ENCODE results near the gene UGGT2. TPM values are rescaled to one million over a fixed set of nuclear protein-coding genes. Genes with fewer than 3 reads are reported as not detected.

Gene UGGT2
- total and polyA plus RNA-seq, 2 donors (not counting 1 experiment from before 2014, with no cell fraction given), result 0.39 to 6.7 TPM

- Histone ChIP-seq H3K79me2 (ENCODE audit: control insufficient read depth, insufficient read depth, low read length) (no peaks in the 10 kb centered on the region), H3K27ac (ENCODE audit: low read length in 2 of 2) (no peak overlapping the region), H3K4me2 (replicated peaks; ENCODE audit: low read depth, low read length, poor library complexity, severe bottlenecking) (no peak overlapping the region), H3K4me1 (ENCODE audit: control insufficient read depth in 2 of 2, insufficient read depth in 2 of 2, low read length in 2 of 2) (no peaks in the 10 kb centered on the region), H2AFZ (ENCODE audit: insufficient read depth, low read depth, low read length, poor library complexity, severe bottlenecking) (no peak overlapping the region), H3K9ac (ENCODE audit: low read length) (no peak overlapping the region), H3K36me3 (replicated peaks in 1 of 2; ENCODE audit: control extremely low read depth in 1 of 2, control insufficient read depth in 1 of 2, extremely low read depth in 1 of 2, insufficient read depth in 2 of 2, low read length in 1 of 2) (no peaks in the 10 kb centered on the region), H3K9me3 (ENCODE audit: control extremely low read depth in 1 of 3, control insufficient read depth in 2 of 3, insufficient read depth in 1 of 3, low read length in 2 of 3) (no peaks in the 10 kb centered on the region), H3K4me3 (ENCODE audit: control extremely low read depth in 1 of 5, extremely low read depth in 1 of 5, insufficient read depth in 1 of 5, low read depth in 2 of 5, low read length in 4 of 5) (no peak overlapping the region), H4K20me1 (ENCODE audit: control insufficient read depth, insufficient read depth, low read length, poor library complexity, severe bottlenecking) (no peaks in the 10 kb centered on the region), H3K27me3 (replicated peaks in 1 of 4; ENCODE audit: control extremely low read depth in 1 of 4, control insufficient read depth in 3 of 4, insufficient read depth in 4 of 4, low read length in 3 of 4) (no peaks in the 10 kb centered on the region)
- Mint-ChIP-seq H3K4me1 (no peaks in the 10 kb centered on the region), H3K27me3 (no peaks in the 10 kb centered on the region), H3K9me3 (ENCODE audit: insufficient read depth) (no peaks in the 10 kb centered on the region), H3K4me3 (no peak overlapping the region), H3K27ac (no peak overlapping the region)
- TF ChIP-seq EZH2 (IDR thresholded peaks at IDR 0.05; ENCODE audit: borderline replicate concordance, insufficient read depth, low read depth, low read length, poor library complexity, severe bottlenecking), result no peak
- TF ChIP-seq, protein P1, sequence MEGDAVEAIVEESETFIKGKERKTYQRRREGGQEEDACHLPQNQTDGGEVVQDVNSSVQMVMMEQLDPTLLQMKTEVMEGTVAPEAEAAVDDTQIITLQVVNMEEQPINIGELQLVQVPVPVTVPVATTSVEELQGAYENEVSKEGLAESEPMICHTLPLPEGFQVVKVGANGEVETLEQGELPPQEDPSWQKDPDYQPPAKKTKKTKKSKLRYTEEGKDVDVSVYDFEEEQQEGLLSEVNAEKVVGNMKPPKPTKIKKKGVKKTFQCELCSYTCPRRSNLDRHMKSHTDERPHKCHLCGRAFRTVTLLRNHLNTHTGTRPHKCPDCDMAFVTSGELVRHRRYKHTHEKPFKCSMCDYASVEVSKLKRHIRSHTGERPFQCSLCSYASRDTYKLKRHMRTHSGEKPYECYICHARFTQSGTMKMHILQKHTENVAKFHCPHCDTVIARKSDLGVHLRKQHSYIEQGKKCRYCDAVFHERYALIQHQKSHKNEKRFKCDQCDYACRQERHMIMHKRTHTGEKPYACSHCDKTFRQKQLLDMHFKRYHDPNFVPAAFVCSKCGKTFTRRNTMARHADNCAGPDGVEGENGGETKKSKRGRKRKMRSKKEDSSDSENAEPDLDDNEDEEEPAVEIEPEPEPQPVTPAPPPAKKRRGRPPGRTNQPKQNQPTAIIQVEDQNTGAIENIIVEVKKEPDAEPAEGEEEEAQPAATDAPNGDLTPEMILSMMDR (IDR thresholded peaks at IDR 0.05), result no peak
- ATAC-seq (ENCODE audit: low read depth) (no peak), DNase-seq (no peak)
- POLR2A ChIA-PET, result no interaction called here
- CTCF ChIA-PET, result no interaction called here
- intact Hi-C loops (cut with micrococcal nuclease), result no loop called here
Measured at GRCh38 chr13:96025283-96025682, 27.9 kb downstream of the UGGT2 start.

GRCh38 chr13:96020931-96021330 lies 32.3 kb downstream of the UGGT2 start:
- no peak overlapping the region for H3K4me3 Mint-ChIP-seq
- TF ChIP-seq, protein P1 (IDR thresholded peaks at IDR 0.05), result no peak
- TF ChIP-seq EZH2 (IDR thresholded peaks at IDR 0.05; ENCODE audit: borderline replicate concordance, insufficient read depth, low read depth, low read length, poor library complexity, severe bottlenecking), result no peak
- no peaks in the 10 kb centered on the region for H3K36me3 ChIP-seq (replicated peaks in 1 of 2; ENCODE audit: control extremely low read depth in 1 of 2, control insufficient read depth in 1 of 2, extremely low read depth in 1 of 2, insufficient read depth in 2 of 2, low read length in 1 of 2)
- no peak overlapping the region for H3K27ac ChIP-seq (ENCODE audit: low read length in 2 of 2)
- DNase-seq (no peak), ATAC-seq (ENCODE audit: low read depth) (no peak)
- POLR2A ChIA-PET, result no interaction called here
- intact Hi-C loops (cut with micrococcal nuclease), result loop anchor here (5.0 kb wide), 1 partner anchor 796 kb away; no protein-coding TSS in a partner anchor
- H3K27ac Mint-ChIP-seq, result no peak overlapping the region
- H2AFZ ChIP-seq (ENCODE audit: insufficient read depth, low read depth, low read length, poor library complexity, severe bottlenecking), result no peak overlapping the region
- peaks cover 2% of the 10 kb centered on the region for H3K9me3 Mint-ChIP-seq (ENCODE audit: insufficient read depth)
- H3K4me2 ChIP-seq (replicated peaks; ENCODE audit: low read depth, low read length, poor library complexity, severe bottlenecking), result no peak overlapping the region
- no peaks in the 10 kb centered on the region for H3K27me3 Mint-ChIP-seq
- WGBS (ENCODE audit: insufficient coverage), result 100% methylated on average over 1 of the region's 2 CpGs
- no peaks in the 10 kb centered on the region for H3K79me2 ChIP-seq (ENCODE audit: control insufficient read depth, insufficient read depth, low read length)
- no peaks in the 10 kb centered on the region for H4K20me1 ChIP-seq (ENCODE audit: control insufficient read depth, insufficient read depth, low read length, poor library complexity, severe bottlenecking)
- no peaks in the 10 kb centered on the region for H3K4me1 Mint-ChIP-seq
- CTCF ChIA-PET, result interaction anchor here (1.0 to 1.6 kb wide), 3 partner anchors 795 to 938 kb away, joined by 3 to 8 read pairs (median 5); no protein-coding TSS in a partner anchor
- no peaks in the 10 kb centered on the region for H3K4me1 ChIP-seq (ENCODE audit: control insufficient read depth in 2 of 2, insufficient read depth in 2 of 2, low read length in 2 of 2)
- H3K9ac ChIP-seq (ENCODE audit: low read length), result no peak overlapping the region
- peaks cover 0 to 8% (median 0%) of the 10 kb centered on the region in 3 donors for H3K9me3 ChIP-seq (ENCODE audit: control extremely low read depth in 1 of 3, control insufficient read depth in 2 of 3, insufficient read depth in 1 of 3, low read length in 2 of 3)
- H3K27me3 ChIP-seq (replicated peaks in 1 of 4; ENCODE audit: control extremely low read depth in 1 of 4, control insufficient read depth in 3 of 4, insufficient read depth in 4 of 4, low read length in 3 of 4), result no peaks in the 10 kb centered on the region
- H3K4me3 ChIP-seq (ENCODE audit: control extremely low read depth in 1 of 5, extremely low read depth in 1 of 5, insufficient read depth in 1 of 5, low read depth in 2 of 5, low read length in 4 of 5), result no peak overlapping the region
